ENCODE data around the gene PDCD1.

DNA sequence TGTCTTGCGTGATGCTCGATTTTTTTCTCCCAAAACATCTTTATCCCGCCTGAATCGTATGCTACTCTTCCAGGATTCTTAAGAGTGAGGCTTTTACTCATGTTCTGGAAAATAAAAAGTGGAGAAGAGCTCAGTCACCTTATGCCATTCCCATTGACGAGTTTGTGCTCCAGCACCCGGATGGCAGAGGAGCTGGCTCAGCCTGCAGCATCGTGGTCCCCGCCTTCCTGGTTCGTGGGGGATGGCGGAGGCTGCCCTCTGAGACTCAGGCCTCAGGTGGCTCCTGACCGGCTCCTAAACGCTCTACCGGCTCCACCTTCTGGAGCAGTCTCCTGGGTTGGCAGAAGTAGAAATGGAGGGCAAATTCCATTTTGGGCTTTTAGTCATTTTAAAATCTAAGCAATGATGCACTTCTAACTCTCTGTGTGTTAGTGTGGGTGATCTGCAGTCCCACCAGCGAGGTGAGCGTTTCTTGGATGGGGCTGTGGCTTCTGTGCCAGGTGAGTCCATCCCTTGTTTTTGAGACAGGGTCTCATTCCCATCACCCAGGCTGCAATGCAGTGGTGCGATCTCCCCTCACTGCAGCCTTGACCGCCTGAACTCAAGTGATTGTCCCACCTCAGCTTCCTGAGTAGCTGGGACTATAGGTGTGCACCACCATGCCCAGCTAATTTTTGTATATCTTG lies 38.7 kb upstream of the PDCD1 start:
- TF ChIP-seq POLR2A (IDR thresholded peaks at IDR 0.05; ENCODE audit: borderline replicate concordance, extremely low read depth, insufficient read depth, insufficient read length) (no peak), EZH2 (IDR thresholded peaks at IDR 0.05) (no peak), POLR2AphosphoS5 (IDR thresholded peaks at IDR 0.05; ENCODE audit: low read depth, low read length) (no peak), ELF1 (IDR thresholded peaks at IDR 0.05; ENCODE audit: borderline replicate concordance, low read depth) (no peak), RAD21 (IDR thresholded peaks at IDR 0.05; ENCODE audit: low read depth) (no peak), SIN3A (IDR thresholded peaks at IDR 0.05; ENCODE audit: low read depth) (no peak), MAX (IDR thresholded peaks at IDR 0.05) (no peak), JUND (IDR thresholded peaks at IDR 0.05) (no peak), CBX3 (IDR thresholded peaks at IDR 0.05; ENCODE audit: low read depth) (no peak), ZFX (IDR thresholded peaks at IDR 0.05) (no peak), YY1 (IDR thresholded peaks at IDR 0.05; ENCODE audit: extremely low read depth, insufficient replicate concordance, low read depth, low read length) (no peak), EZH2phosphoT487 (IDR thresholded peaks at IDR 0.05; ENCODE audit: borderline replicate concordance) (no peak)
- TF ChIP-seq, protein P1, sequence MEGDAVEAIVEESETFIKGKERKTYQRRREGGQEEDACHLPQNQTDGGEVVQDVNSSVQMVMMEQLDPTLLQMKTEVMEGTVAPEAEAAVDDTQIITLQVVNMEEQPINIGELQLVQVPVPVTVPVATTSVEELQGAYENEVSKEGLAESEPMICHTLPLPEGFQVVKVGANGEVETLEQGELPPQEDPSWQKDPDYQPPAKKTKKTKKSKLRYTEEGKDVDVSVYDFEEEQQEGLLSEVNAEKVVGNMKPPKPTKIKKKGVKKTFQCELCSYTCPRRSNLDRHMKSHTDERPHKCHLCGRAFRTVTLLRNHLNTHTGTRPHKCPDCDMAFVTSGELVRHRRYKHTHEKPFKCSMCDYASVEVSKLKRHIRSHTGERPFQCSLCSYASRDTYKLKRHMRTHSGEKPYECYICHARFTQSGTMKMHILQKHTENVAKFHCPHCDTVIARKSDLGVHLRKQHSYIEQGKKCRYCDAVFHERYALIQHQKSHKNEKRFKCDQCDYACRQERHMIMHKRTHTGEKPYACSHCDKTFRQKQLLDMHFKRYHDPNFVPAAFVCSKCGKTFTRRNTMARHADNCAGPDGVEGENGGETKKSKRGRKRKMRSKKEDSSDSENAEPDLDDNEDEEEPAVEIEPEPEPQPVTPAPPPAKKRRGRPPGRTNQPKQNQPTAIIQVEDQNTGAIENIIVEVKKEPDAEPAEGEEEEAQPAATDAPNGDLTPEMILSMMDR (IDR thresholded peaks at IDR 0.05 in 2 of 3, conservative IDR thresholded peaks at IDR 0.05 in 1 of 3; ENCODE audit: borderline replicate concordance in 1 of 3, insufficient read depth in 1 of 3, low read depth in 2 of 3, low read length in 2 of 3) = no peak

Measured in HCT116 (cell line).